Lung (tissue), 12 donors: ENCODE results near the gene REXO5. TPM values are rescaled to one million over a fixed set of nuclear protein-coding genes. Genes with fewer than 3 reads are reported as not detected.
A peak's percentile ranks its signal among the peaks of the same experiment; 100 is the strongest.

Source experiments
- ATAC-seq: fragments of 200-7000 bp; cut with Tn5 transposase; one replicate; pipeline ENCODE4 v1.9.1; 2020; ENCODE audit warnings: moderate number of reproducible peaks; ENCODE audit not compliant: insufficient read depth, low FRiP score
- DNase-seq, 3 donors: peaks; one replicate each; pipeline ENCODE4 v3.0.0-alpha.2; 2013 to 2017
- H3K27ac ChIP-seq, 2 donors: one replicate each; pipeline ENCODE4 v1.5.1; 2013; ENCODE audit warnings: mild to moderate bottlenecking in 2 of 2, moderate library complexity in 2 of 2, control low read depth in 1 of 2, inconsistent platforms in 1 of 2, low read depth in 1 of 2, low read length in 1 of 2
- H3K27me3 ChIP-seq, 3 donors: one replicate each; pipeline ENCODE4 v1.5.1; 2013; ENCODE audit warnings: low read length in 2 of 3; ENCODE audit not compliant: control insufficient read depth in 3 of 3, insufficient read depth in 3 of 3
- H3K36me3 ChIP-seq, 4 donors: one replicate each; pipeline ENCODE4 v1.5.1; 2013; ENCODE audit warnings: low read length in 4 of 4, mild to moderate bottlenecking in 1 of 4, moderate library complexity in 1 of 4; ENCODE audit not compliant: control insufficient read depth in 4 of 4, insufficient read depth in 4 of 4
- H3K4me1 ChIP-seq, 5 donors: one replicate each; pipeline ENCODE4 v1.5.1; 2013; ENCODE audit warnings: low read length in 5 of 5, mild to moderate bottlenecking in 2 of 5, moderate library complexity in 1 of 5; ENCODE audit not compliant: control insufficient read depth in 5 of 5, insufficient read depth in 5 of 5
- H3K4me3 ChIP-seq: one replicate; pipeline ENCODE4 v1.5.1; 2013; ENCODE audit warnings: mild to moderate bottlenecking, control low read depth, moderate library complexity
- H3K9ac ChIP-seq, 2 donors: one replicate each; pipeline ENCODE4 v1.5.1; 2013; ENCODE audit warnings: low read length in 2 of 2, control low read depth in 1 of 2; ENCODE audit not compliant: insufficient read depth in 1 of 2
- H3K9me3 ChIP-seq, 4 donors: one replicate each; pipeline ENCODE4 v1.5.1; 2013; ENCODE audit warnings: low read length in 3 of 4, mild to moderate bottlenecking in 1 of 4, moderate library complexity in 1 of 4; ENCODE audit not compliant: control insufficient read depth in 4 of 4, insufficient read depth in 3 of 4
- WGBS, 2 donors: extraction: QIAGEN DNeasy Blood & Tissue Kit; methylation state at CpG; one replicate each; pipeline ENCODE4 v1.1.7; 2013; 5-methylcytosine and 5-hydroxymethylcytosine counted together
- polyA plus RNA-seq, 2 donors: library from polyadenylated mRNA; stranded (reverse); fragments of 200-250 nt; gene quantifications; one replicate each; pipeline ENCODE4 v1.2.1, GENCODE V29; 2013
- total RNA-seq, 2 donors: library from RNA; depleted of rRNA in 1 of 2; stranded (reverse); fragments of >200 nt in 1 of 2; gene quantifications; one replicate each; pipeline ENCODE4 v1.2.1, GENCODE V29; 2014 to 2021
- TF ChIP-seq, protein P1 (sequence below): IDR thresholded peaks from 2 replicates; pipeline ENCODE4 v1.5.1; 2012; ENCODE audit warnings: mild to moderate bottlenecking; ENCODE audit errors: control extremely low read depth, extremely low read depth
- donor health status: control.
- donor health status: control.
- donor health status: Bipolar disorder and iron deficiency.
- donor health status: healthy.
- donor health status: DM: yes; HTN: yes; CAD: no.

REXO5 gene
- total and polyA plus RNA-seq, 4 donors: 0.73 to 6.3 (median 1.8) TPM

DNA sequence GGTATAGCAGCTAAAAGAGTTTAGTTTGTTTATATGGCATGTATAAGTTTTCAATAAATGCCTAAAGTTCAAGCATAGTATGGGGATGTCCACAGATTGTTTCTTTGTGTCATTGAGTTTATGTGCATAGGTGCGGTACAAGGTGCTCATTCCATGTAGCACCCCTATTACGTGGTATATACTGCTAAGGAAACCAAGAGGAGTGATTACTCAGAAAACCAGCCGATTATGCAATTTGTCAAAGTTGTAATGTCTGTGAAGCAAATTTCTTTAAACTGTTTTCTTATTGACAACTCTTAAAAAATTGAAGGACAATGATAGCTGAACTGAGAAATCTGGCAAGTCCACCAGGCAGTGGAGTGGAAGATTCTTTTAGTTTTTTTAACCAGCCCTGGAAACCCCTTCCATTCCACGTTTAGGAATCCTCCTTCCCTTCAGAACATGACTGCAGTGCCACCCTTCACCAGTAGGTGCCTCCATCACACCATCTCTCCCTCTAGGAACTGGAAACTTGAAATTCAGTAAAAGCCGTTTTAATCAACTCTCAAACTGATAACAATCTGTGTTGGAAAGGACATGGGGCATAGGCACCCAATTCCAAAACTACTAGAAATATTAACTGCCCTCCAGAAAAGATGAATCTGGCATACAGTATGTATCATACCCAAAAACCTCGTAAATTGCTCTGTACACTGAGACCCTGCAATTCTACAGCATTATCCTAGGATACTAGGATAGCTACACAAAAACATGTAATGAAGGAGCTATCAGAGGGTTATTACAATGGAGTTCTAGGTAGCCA, 43.5 kb downstream of the REXO5 start:
- peak overlapping the region in 1 of 2 donors; percentile 39 for H3K27ac ChIP-seq
- peak; percentile 53 for ATAC-seq
- H3K9ac ChIP-seq: peak overlapping the region in 1 of 2 donors; percentile 47

GRCh38 chr16:20850981-20851380, 44.7 kb downstream of the REXO5 start:
- DNase-seq: no peak
- TF ChIP-seq, protein P1, sequence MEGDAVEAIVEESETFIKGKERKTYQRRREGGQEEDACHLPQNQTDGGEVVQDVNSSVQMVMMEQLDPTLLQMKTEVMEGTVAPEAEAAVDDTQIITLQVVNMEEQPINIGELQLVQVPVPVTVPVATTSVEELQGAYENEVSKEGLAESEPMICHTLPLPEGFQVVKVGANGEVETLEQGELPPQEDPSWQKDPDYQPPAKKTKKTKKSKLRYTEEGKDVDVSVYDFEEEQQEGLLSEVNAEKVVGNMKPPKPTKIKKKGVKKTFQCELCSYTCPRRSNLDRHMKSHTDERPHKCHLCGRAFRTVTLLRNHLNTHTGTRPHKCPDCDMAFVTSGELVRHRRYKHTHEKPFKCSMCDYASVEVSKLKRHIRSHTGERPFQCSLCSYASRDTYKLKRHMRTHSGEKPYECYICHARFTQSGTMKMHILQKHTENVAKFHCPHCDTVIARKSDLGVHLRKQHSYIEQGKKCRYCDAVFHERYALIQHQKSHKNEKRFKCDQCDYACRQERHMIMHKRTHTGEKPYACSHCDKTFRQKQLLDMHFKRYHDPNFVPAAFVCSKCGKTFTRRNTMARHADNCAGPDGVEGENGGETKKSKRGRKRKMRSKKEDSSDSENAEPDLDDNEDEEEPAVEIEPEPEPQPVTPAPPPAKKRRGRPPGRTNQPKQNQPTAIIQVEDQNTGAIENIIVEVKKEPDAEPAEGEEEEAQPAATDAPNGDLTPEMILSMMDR: no peak
- 41 to 70% methylated on average over 3 of the region's 3 CpGs for WGBS, 2 donors

More for the DNA sequence above, 43.5 kb downstream of the REXO5 start:
- DNase-seq: peak; percentile 74 to 80 (median 78)
- H3K36me3 ChIP-seq: peaks cover 0 to 16% (median 2%) of the 10 kb centered on the region in 4 donors
- H3K4me3 ChIP-seq: no peak overlapping the region
- no peaks in the 10 kb centered on the region for H3K9me3 ChIP-seq
- TF ChIP-seq, protein P1: peak; percentile 98
- no peaks in the 10 kb centered on the region for H3K27me3 ChIP-seq
- H3K4me1 ChIP-seq: peaks cover 6 to 30% (median 13%) of the 10 kb centered on the region in 5 donors
- WGBS, 2 donors: 27 to 33% methylated on average over 6 of the region's 6 CpGs

DNA sequence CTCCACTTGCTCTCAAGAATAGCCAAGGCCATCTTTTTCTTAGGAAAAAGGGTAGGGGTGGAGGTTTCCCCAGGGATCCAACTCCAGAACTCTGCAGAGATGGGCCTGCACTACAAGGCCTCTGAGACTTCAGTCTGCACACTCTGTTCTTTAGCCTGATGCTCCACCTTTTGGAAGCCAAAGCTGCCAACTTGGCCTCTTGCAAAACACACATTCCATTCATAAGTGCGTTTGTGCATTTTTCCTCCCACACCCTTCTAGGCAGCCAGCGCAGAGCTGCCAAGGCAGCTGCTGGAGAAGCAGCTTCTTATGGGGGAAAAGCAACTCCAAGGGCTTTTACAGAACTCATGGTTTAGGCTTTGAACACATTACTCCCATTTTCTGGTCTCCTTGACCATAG, 45.3 kb downstream of the REXO5 start:
- TF ChIP-seq, protein P1: no peak
- no peaks in the 10 kb centered on the region for H3K9me3 ChIP-seq
- no peak overlapping the region for H3K9ac ChIP-seq
- no peak overlapping the region for H3K4me3 ChIP-seq
- peaks cover 2 to 9% (median 7%) of the 10 kb centered on the region in 4 donors for H3K36me3 ChIP-seq
- DNase-seq (peak; percentile 80 to 91 (median 89)), ATAC-seq (peak; percentile 80)
- H3K4me1 ChIP-seq: peaks cover 8 to 30% (median 13%) of the 10 kb centered on the region in 5 donors
- 28 to 61% methylated on average over 2 of the region's 2 CpGs for WGBS, 2 donors
- peak overlapping the region; percentile 42 to 88 for H3K27ac ChIP-seq
- H3K27me3 ChIP-seq: no peaks in the 10 kb centered on the region

More at GRCh38 chr16:20850981-20851380, 44.7 kb downstream of the REXO5 start:
- H3K27me3 ChIP-seq: no peaks in the 10 kb centered on the region
- no peak overlapping the region for H3K9ac ChIP-seq
- H3K9me3 ChIP-seq: no peaks in the 10 kb centered on the region
- H3K4me1 ChIP-seq: peaks cover 8 to 30% (median 13%) of the 10 kb centered on the region in 5 donors
- ATAC-seq: no peak
- no peak overlapping the region for H3K4me3 ChIP-seq
- H3K27ac ChIP-seq: peak overlapping the region; percentile 88 to 92
- peaks cover 2 to 13% (median 8%) of the 10 kb centered on the region in 4 donors for H3K36me3 ChIP-seq
